Esophagus muscularis mucosa (tissue), 4 donors: ENCODE results near the gene DNAH9.

ENCODE experiments used
- CTCF ChIP-seq, 3 experiments: fragments of 200-600 bp in 2 of 3; fragments of 450-650 bp in 1 of 3; sonication (generic) in 2 of 3; IDR thresholded peaks; one replicate each; pipeline ENCODE4 v1.5.1; 2017 to 2019; ENCODE audit warnings: antibody characterized with exemption in 3 of 3, mild to moderate bottlenecking in 2 of 3, moderate library complexity in 1 of 3
- EP300 ChIP-seq: sonication (generic); formaldehyde crosslinking; IDR thresholded peaks from one replicate; pipeline ENCODE4 v1.6.1; 2017; ENCODE audit warnings: antibody characterized with exemption
- POLR2A ChIP-seq: fragments of 450-650 bp; IDR thresholded peaks from one replicate; pipeline ENCODE4 v1.6.1; 2017; ENCODE audit warnings: antibody characterized with exemption, moderate library complexity, mild to moderate bottlenecking, low read depth
- POLR2AphosphoS5 ChIP-seq, 2 donors: sonication (generic); formaldehyde crosslinking; IDR thresholded peaks; one replicate each; pipeline ENCODE4 v1.6.1; 2017; ENCODE audit warnings: antibody characterized with exemption in 2 of 2

DNA sequence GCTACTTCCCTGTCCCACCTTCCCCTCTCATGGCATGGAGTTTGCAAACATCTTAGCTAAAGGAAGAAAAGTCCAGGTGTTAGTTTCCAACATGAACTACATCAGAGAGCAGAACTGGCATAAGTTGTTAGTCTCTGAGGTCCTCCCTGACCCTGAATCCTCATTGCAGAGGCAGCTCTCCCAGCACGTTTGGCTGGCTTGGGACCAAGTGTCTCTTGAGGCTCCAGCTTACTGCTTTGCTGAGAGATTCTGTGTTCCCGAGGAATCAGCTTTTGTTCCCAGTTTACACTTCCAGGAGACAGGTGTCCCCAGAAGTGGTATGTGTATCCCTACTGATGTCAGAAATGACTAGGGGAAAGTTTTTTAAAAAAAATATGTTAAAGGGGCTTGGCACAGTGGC, 14.7 kb downstream of the DNAH9 start:
- no peak for TF ChIP-seq CTCF (IDR thresholded peaks at IDR 0.05)
- TF ChIP-seq POLR2AphosphoS5 (IDR thresholded peaks at IDR 0.05) = no peak
- no peak for TF ChIP-seq EP300
- no peak for TF ChIP-seq POLR2A
